Activated T-cell treated with anti-CD3 and anti-CD28 coated beads, Interleukin-2, amount 50 U/mL, for 4 hours (primary cell): ENCODE results near the gene SPN. TPM values are rescaled to one million over a fixed set of nuclear protein-coding genes. Genes with fewer than 3 reads are reported as not detected.

Experiments used
- ATAC-seq, 2 donors: fragments of 200-7000 bp; cut with Tn5 transposase; one replicate each; pipeline ENCODE4 v1.10.0; 2021
- DNase-seq: peaks from one replicate; pipeline ENCODE4 v3.0.0-alpha.2; 2020
- H3K27me3 Mint-ChIP-seq: one replicate; pipeline ENCODE4 v1.8.0; 2021; ENCODE audit warnings: low read depth, mixed read lengths
- H3K36me3 Mint-ChIP-seq: one replicate; pipeline ENCODE4 v1.8.0; 2022; ENCODE audit warnings: mixed read lengths; ENCODE audit not compliant: insufficient read depth
- H3K4me1 Mint-ChIP-seq: one replicate; pipeline ENCODE4 v1.8.0; 2021; ENCODE audit warnings: low read depth, mixed read lengths
- H3K4me3 Mint-ChIP-seq: one replicate; pipeline ENCODE4 v1.8.0; 2021; ENCODE audit warnings: mild to moderate bottlenecking, moderate library complexity, mixed read lengths
- H3K9me3 Mint-ChIP-seq: one replicate; pipeline ENCODE4 v1.8.0; 2021; ENCODE audit warnings: mixed read lengths
- total RNA-seq, 3 donors: library from RNA; stranded (reverse); gene quantifications; one replicate each; pipeline ENCODE4 v1.2.1, GENCODE V29; 2021

The SPN gene
- total RNA-seq, 3 donors from 2014 or later: 37.5 to 41.0 (median 39.9) TPM

DNA sequence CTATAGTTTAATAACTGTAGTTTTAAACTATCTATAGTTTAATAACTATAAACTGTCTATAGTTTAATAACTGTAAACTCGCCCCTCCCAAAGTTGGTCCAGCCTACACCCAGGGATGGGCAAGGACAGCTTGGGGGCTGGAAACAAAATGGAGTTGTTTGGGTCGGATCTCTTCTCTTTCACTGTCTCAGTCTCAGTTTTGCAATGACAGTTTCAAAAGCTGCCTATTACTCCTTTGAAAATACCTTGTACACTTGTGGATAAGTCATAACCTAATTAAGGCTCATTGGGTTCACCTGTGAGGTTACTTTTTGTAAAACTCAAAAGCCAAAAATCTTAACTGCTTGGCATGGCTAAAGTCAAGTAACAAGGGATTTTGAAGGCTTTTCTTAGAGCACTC, 51.3 kb downstream of the SPN start:
- H3K27me3 Mint-ChIP-seq: no peaks in the 10 kb centered on the region
- no peak for ATAC-seq
- DNase-seq: no peak
- no peak overlapping the region for H3K4me3 Mint-ChIP-seq
- H3K9me3 Mint-ChIP-seq: no peaks in the 10 kb centered on the region
- no peaks in the 10 kb centered on the region for H3K36me3 Mint-ChIP-seq
- peaks cover 13% of the 10 kb centered on the region for H3K4me1 Mint-ChIP-seq

DNA sequence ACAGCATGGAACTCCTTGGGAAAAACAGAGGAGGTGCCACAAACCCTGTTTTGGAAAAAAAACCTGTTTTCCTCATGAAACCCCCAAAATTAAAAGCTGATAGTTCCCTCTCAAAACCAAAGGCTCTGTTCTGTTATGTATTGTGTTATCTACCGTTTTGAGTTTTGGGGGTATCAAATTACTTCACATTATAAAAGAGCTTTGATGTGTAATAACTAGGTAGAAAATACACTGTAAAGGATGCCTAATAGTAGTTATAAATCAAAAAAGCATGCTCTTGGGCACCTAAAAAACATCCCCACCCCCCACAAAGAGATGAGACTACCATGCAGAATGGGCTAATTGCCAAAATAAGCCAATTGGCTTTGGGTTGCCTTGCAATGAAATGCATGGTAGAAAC, 51.9 kb downstream of the SPN start:
- peaks cover 8% of the 10 kb centered on the region for H3K4me1 Mint-ChIP-seq
- no peak for ATAC-seq
- no peak for DNase-seq
- no peaks in the 10 kb centered on the region for H3K9me3 Mint-ChIP-seq
- no peak overlapping the region for H3K4me3 Mint-ChIP-seq
- H3K27me3 Mint-ChIP-seq: no peaks in the 10 kb centered on the region
- no peaks in the 10 kb centered on the region for H3K36me3 Mint-ChIP-seq

DNA sequence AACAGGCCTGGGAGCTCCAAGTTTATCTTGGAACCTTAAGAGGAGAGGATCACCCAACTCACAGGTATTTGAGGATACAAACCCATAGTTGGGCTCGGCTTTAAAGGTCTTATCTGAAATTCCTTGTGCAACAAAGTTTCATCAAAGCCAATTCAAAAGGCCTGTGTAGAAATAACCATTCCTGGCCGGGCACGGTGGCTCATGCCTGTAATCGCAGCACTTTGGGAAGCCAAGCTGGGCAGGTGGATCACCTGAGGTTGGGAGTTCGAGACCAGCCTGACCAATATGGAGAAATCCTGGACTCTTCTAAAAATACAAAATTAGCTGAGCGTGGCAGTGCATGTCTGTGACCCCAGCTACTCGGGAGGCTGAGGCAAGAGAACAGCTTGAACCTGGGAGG, 54.1 kb downstream of the SPN start:
- Mint-ChIP-seq H3K27me3 (no peaks in the 10 kb centered on the region), H3K36me3 (no peaks in the 10 kb centered on the region), H3K4me1 (peaks cover 8% of the 10 kb centered on the region), H3K9me3 (no peaks in the 10 kb centered on the region), H3K4me3 (no peak overlapping the region)
- ATAC-seq (no peak), DNase-seq (no peak)

DNA sequence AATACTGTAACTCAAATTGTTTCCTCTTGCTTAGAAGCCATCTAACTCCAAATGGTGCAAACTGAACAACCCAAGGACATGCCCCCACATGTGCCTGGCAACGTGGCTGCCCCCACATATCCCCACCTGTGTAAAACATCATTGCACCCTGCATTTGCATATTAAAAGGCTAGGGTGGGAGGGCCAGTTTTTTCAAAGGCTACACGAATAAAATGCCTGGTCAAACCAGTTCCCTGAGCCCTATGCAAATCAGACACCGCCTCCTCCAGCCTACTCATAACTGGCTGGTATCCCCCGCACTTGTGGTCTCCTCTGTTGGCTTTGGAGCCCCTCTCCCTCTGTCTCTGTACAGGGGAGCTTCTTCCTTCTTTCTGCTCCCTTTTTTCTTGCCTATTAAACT, 56.0 kb downstream of the SPN start:
- H3K4me3 Mint-ChIP-seq: no peak overlapping the region
- no peak for DNase-seq
- no peaks in the 10 kb centered on the region for H3K9me3 Mint-ChIP-seq
- H3K27me3 Mint-ChIP-seq: no peaks in the 10 kb centered on the region
- ATAC-seq: no peak
- H3K4me1 Mint-ChIP-seq: peaks cover 10% of the 10 kb centered on the region
- no peaks in the 10 kb centered on the region for H3K36me3 Mint-ChIP-seq

Other genes starting within 250 kb of the SPN start
- gene BOLA2, start 208.9 kb upstream of the SPN start, total RNA-seq: 10 to 100 TPM; 12.4 to 15.4 (median 13.4) TPM
- 10 to 100 TPM; 36.1 to 55.8 (median 49.0) TPM for gene SLX1B, start 208.7 kb upstream of the SPN start, total RNA-seq
- gene SULT1A4, start 203.3 kb upstream of the SPN start, total RNA-seq: 1 to 10 TPM in 2 of 3 donors, under 1 TPM in 1; 0.57 to 1.6 (median 1.3) TPM
- gene NPIPB12, start 156.8 kb upstream of the SPN start, total RNA-seq: 10 to 100 TPM; 38.6 to 55.5 (median 51.8) TPM
- 1 to 10 TPM; 1.9 to 3.0 (median 2.1) TPM for gene QPRT, start 15.9 kb downstream of the SPN start, total RNA-seq
- 1 to 10 TPM; 6.8 to 8.8 (median 7.2) TPM for gene C16orf54, start 82.7 kb downstream of the SPN start, total RNA-seq
- under 1 TPM in 1 of 3 donors, not detected in 2; 0.05 TPM for gene ZG16, start 115.0 kb downstream of the SPN start, total RNA-seq
- 10 to 100 TPM; 73.5 to 82.2 (median 79.7) TPM for gene KIF22, start 127.5 kb downstream of the SPN start, total RNA-seq
- gene MAZ, start 143.3 kb downstream of the SPN start, total RNA-seq: 100 to 1,000 TPM; 321 to 471 (median 409) TPM
- gene PRRT2, start 148.9 kb downstream of the SPN start, total RNA-seq: 1 to 10 TPM in 1 of 3 donors, under 1 TPM in 2; 0.34 to 1.6 (median 0.76) TPM
- 10 to 100 TPM; 35.2 to 40.9 (median 40.7) TPM for gene PAGR1, start 152.9 kb downstream of the SPN start, total RNA-seq
- gene MVP, start 157.2 kb downstream of the SPN start, total RNA-seq: 10 to 100 TPM; 80.6 to 86.4 (median 85.8) TPM
- 10 to 100 TPM; 56.7 to 61.0 (median 59.7) TPM for gene CDIPT, start 200.0 kb downstream of the SPN start, total RNA-seq
- under 1 TPM in 2 of 3 donors, not detected in 1; 0.18 to 0.33 TPM for gene SEZ6L2, start 236.3 kb downstream of the SPN start, total RNA-seq
- 1 to 10 TPM; 2.1 to 3.4 (median 3.2) TPM for gene ASPHD1, start 237.2 kb downstream of the SPN start, total RNA-seq